Kidney (tissue), 14 donors: ENCODE results near the gene HOXA9. TPM values are rescaled to one million over a fixed set of nuclear protein-coding genes. Genes with fewer than 3 reads are reported as not detected.

Experiments
- DNase-seq, 5 donors: peaks; one replicate each; pipeline ENCODE4 v3.0.0-alpha.2; 2013 to 2020
- FAIRE-seq: peaks from 2 replicates; lab custom pipeline; 2012; peaks lifted over from hg19 to GRCh38; lab: Jason Lieb, UNC
- H3K27ac ChIP-seq, 2 donors: one replicate each; pipeline ENCODE4 v1.7.0; 2013; ENCODE audit warnings: low read depth in 2 of 2, low read length in 2 of 2, inconsistent platforms in 1 of 2
- H3K27me3 ChIP-seq: one replicate; pipeline ENCODE4 v1.7.1; 2013; ENCODE audit warnings: low read length, inconsistent platforms; ENCODE audit not compliant: control insufficient read depth, insufficient read depth
- H3K36me3 ChIP-seq, 3 donors: one replicate each; pipeline versions ENCODE4 v1.7.0 to v1.7.1; 2013; ENCODE audit warnings: low read length in 3 of 3, control low read depth in 1 of 3, inconsistent platforms in 1 of 3; ENCODE audit not compliant: insufficient read depth in 3 of 3, control insufficient read depth in 2 of 3
- H3K4me1 ChIP-seq, 3 donors: one replicate each; pipeline versions ENCODE4 v1.7.0 to v1.7.1; 2013; ENCODE audit warnings: low read length in 3 of 3, inconsistent platforms in 1 of 3, low read depth in 1 of 3; ENCODE audit not compliant: control insufficient read depth in 2 of 3, insufficient read depth in 2 of 3
- H3K4me3 ChIP-seq, 3 donors: one replicate each; pipeline versions ENCODE4 v1.7.0 to v1.8.1; 2013; ENCODE audit warnings: low read length in 3 of 3, control low read depth in 1 of 3, inconsistent platforms in 1 of 3
- H3K9ac ChIP-seq, 3 donors: one replicate each; pipeline versions ENCODE4 v1.7.0 to v1.7.1; 2013; ENCODE audit warnings: low read length in 3 of 3, control low read depth in 1 of 3, inconsistent platforms in 1 of 3
- H3K9me3 ChIP-seq, 3 donors: one replicate each; pipeline versions ENCODE4 v1.7.0 to v1.7.1; 2013; ENCODE audit warnings: low read length in 3 of 3, control low read depth in 1 of 3, inconsistent platforms in 1 of 3; ENCODE audit not compliant: control insufficient read depth in 2 of 3, insufficient read depth in 1 of 3
- intact Hi-C: fragments of 100-400 bp; cut with DNase I; formaldehyde crosslinking; loops from one replicate; pipeline ENCODE4 v1.11.1; 2022
- polyA plus RNA-seq: library from polyadenylated mRNA; stranded (reverse); fragments of 350-450 nt; fragmentation: Illumina TruSeq; extraction: RNeasy Lipid Tissue Mini Kit (QIAGEN cat#74804); gene quantifications from one replicate; pipeline ENCODE4 v1.2.3, GENCODE V29; 2014; ENCODE audit warnings: low read depth, low replicate concordance; ENCODE audit not compliant: insufficient read depth
- total RNA-seq: library from RNA; stranded (reverse); fragmentation: NEBNext Ultra II Directional; extraction: Animal tissue kit (Norgen Biotek cat#: 25700); gene quantifications from one replicate; pipeline ENCODE4 v1.2.1, GENCODE V29; 2021
- TF ChIP-seq, protein P1 (sequence below): IDR thresholded peaks from 3 replicates; pipeline ENCODE4 v1.5.1; 2012; ENCODE audit warnings: mild to moderate bottlenecking, moderate library complexity, borderline replicate concordance; ENCODE audit not compliant: insufficient read depth; ENCODE audit errors: extremely low read depth
- donor health status: control.
- donor health status: control.
- donor health status: control.
- donor health status: control.
- donor health status: control.
- donor health status: DM: yes; HTN: yes; CAD: no.
- donor health status: Normal renal cell carcinoma (clear cell type).

Gene HOXA9
- total and polyA plus RNA-seq, 2 donors from 2014 or later = 36.7 to 36.8 TPM

- Histone ChIP-seq H3K9ac (peak overlapping the region; percentile 29 to 95 (median 72)), H3K4me3 (peak overlapping the region; percentile 62 to 86 (median 78)), H3K27me3 (no peaks in the 10 kb centered on the region), H3K36me3 (no peaks in the 10 kb centered on the region), H3K27ac (peak overlapping the region; percentile 84 to 90), H3K4me1 (no peaks in the 10 kb centered on the region), H3K9me3 (no peaks in the 10 kb centered on the region)
- TF ChIP-seq, protein P1, sequence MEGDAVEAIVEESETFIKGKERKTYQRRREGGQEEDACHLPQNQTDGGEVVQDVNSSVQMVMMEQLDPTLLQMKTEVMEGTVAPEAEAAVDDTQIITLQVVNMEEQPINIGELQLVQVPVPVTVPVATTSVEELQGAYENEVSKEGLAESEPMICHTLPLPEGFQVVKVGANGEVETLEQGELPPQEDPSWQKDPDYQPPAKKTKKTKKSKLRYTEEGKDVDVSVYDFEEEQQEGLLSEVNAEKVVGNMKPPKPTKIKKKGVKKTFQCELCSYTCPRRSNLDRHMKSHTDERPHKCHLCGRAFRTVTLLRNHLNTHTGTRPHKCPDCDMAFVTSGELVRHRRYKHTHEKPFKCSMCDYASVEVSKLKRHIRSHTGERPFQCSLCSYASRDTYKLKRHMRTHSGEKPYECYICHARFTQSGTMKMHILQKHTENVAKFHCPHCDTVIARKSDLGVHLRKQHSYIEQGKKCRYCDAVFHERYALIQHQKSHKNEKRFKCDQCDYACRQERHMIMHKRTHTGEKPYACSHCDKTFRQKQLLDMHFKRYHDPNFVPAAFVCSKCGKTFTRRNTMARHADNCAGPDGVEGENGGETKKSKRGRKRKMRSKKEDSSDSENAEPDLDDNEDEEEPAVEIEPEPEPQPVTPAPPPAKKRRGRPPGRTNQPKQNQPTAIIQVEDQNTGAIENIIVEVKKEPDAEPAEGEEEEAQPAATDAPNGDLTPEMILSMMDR = no peak
- FAIRE-seq = no peak
- intact Hi-C loops = loop anchor here (10.0 kb wide), 1 partner anchor 1318 kb away; no protein-coding TSS in a partner anchor
- peak; percentile 89 to 98 (median 91) for DNase-seq
Measured at GRCh38 chr7:27172823-27173510, 7.6 kb upstream of the HOXA9 start.

- no peaks in the 10 kb centered on the region for H3K9me3 ChIP-seq
- no peaks in the 10 kb centered on the region for H3K4me1 ChIP-seq
- H3K27ac ChIP-seq = peak overlapping the region; percentile 84 to 90
- no peaks in the 10 kb centered on the region for H3K27me3 ChIP-seq
- TF ChIP-seq, protein P1 = no peak
- intact Hi-C loops = loop anchor here (10.0 kb wide), 1 partner anchor 1318 kb away; no protein-coding TSS in a partner anchor
- H3K9ac ChIP-seq = peak overlapping the region; percentile 12 to 95 (median 72)
- FAIRE-seq (no peak), DNase-seq (peak in 1 of 5 donors; percentile 80)
- peak overlapping the region; percentile 62 to 86 (median 78) for H3K4me3 ChIP-seq
- no peaks in the 10 kb centered on the region for H3K36me3 ChIP-seq
Measured at GRCh38 chr7:27172315-27172774, 7.0 kb upstream of the HOXA9 start.

DNA sequence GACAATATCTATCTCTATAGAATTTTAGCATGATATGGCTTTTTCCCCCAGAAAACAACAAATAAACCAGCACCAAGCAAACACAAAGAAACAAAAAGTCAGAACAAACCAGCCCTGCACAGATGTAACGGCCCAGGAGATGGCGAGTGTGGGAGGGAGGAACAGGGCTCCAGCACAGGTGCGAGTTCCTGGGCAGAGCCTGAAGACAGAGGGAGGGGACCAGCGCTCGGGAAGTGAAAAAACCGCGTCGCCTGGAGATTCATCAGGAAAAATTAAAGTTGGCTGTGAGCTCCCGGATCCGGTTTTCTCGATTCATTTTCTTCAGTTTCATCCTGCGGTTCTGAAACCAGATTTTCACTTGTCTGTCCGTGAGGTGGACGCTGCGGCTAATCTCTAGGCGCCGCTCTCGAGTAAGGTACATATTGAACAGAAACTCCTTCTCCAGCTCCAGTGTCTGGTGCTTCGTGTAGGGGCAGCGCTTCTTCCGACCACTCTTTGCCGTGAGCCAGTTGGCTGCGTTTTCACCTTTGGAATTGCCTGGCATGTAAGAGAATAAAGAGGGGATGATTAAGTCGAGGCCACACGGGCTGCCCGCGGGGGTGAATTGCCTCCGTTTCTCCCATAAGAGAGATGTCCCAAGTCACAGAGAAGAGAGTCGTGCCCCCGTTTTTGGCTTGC lies 6.4 kb upstream of the HOXA9 start:
- DNase-seq (peak in 3 of 5 donors; percentile 35 to 68 (median 63)), FAIRE-seq (no peak)
- Histone ChIP-seq H3K9ac (peak overlapping the region; percentile 72 to 95 (median 85)), H3K27ac (peak overlapping the region; percentile 84 to 96), H3K9me3 (no peaks in the 10 kb centered on the region), H3K27me3 (no peaks in the 10 kb centered on the region), H3K4me3 (peak overlapping the region; percentile 62 to 86 (median 78)), H3K4me1 (no peaks in the 10 kb centered on the region), H3K36me3 (no peaks in the 10 kb centered on the region)
- intact Hi-C loops = loop anchor here (10.0 kb wide), 1 partner anchor 1317 kb away; no protein-coding TSS in a partner anchor
- TF ChIP-seq, protein P1 = no peak
